Body of pancreas (tissue), 4 donors: ENCODE results near the gene MYL3.

Source experiments
- CTCF ChIP-seq, 7 experiments: fragments of 450-650 bp in 4 of 7; fragments of 200-600 bp in 3 of 7; sonication (generic) in 3 of 7; IDR thresholded peaks; one replicate each; pipeline ENCODE4 v1.5.1; 2016 to 2019; ENCODE audit warnings: antibody characterized with exemption in 7 of 7
- POLR2A ChIP-seq, 3 donors: fragments of 450-650 bp; IDR thresholded peaks; one replicate each; pipeline ENCODE4 v1.6.1; 2016; ENCODE audit warnings: antibody characterized with exemption in 3 of 3, mild to moderate bottlenecking in 2 of 3

GRCh38 chr3:46900007-46900292 lies 36.7 kb upstream of the MYL3 start:
- TF ChIP-seq POLR2A (IDR thresholded peaks at IDR 0.05) (no peak), CTCF (IDR thresholded peaks at IDR 0.05) (no peak)
